Activated naive CD8-positive, alpha-beta T cell treated with anti-CD3 and anti-CD28 coated beads, Interleukin-2, amount 10 ng/mL, durations not matched to agents 7 days and 5 days (primary cell): ENCODE results near the gene MRPL10. TPM values are rescaled to one million over a fixed set of nuclear protein-coding genes. Genes with fewer than 3 reads are reported as not detected.

Experiments used
- ATAC-seq: fragments of 150-1000 bp; cut with Tn5 transposase; one replicate; pipeline ENCODE4 v1.10.0; 2021; ENCODE audit warnings: low read depth, moderate library complexity
- POLR2A ChIA-PET: fragments of 350-600 bp; sonication (Branson Sonifier 250); formaldehyde crosslinking; loops from one replicate; lab custom pipeline; 2021; ENCODE audit warnings: antibody characterized with exemption; lab: Charles Lee
- DNase-seq: peaks from one replicate; pipeline ENCODE4 v3.0.0; 2021
- H3K27ac Mint-ChIP-seq: one replicate; pipeline ENCODE4 v1.8.0; 2022; ENCODE audit warnings: mild to moderate bottlenecking, mixed read lengths
- H3K27me3 Mint-ChIP-seq: one replicate; pipeline ENCODE4 v1.8.0; 2022; ENCODE audit warnings: mild to moderate bottlenecking, moderate library complexity, mixed read lengths
- H3K36me3 Mint-ChIP-seq: one replicate; pipeline ENCODE4 v1.8.0; 2021; ENCODE audit warnings: mild to moderate bottlenecking, mixed read lengths
- H3K4me1 Mint-ChIP-seq: one replicate; pipeline ENCODE4 v1.8.0; 2021; ENCODE audit warnings: mixed read lengths
- H3K4me3 Mint-ChIP-seq: one replicate; pipeline ENCODE4 v1.8.0; 2022; ENCODE audit warnings: mild to moderate bottlenecking, moderate library complexity, mixed read lengths
- H3K9me3 Mint-ChIP-seq: one replicate; pipeline ENCODE4 v1.8.0; 2021; ENCODE audit warnings: mixed read lengths
- total RNA-seq, 2 experiments: library from RNA; stranded (reverse); gene quantifications; one replicate each; pipeline ENCODE4 v1.2.3, GENCODE V29; 2021

Gene MRPL10
- total RNA-seq, 2 experiments from 2014 or later: 49.7 to 50.3 TPM

DNA sequence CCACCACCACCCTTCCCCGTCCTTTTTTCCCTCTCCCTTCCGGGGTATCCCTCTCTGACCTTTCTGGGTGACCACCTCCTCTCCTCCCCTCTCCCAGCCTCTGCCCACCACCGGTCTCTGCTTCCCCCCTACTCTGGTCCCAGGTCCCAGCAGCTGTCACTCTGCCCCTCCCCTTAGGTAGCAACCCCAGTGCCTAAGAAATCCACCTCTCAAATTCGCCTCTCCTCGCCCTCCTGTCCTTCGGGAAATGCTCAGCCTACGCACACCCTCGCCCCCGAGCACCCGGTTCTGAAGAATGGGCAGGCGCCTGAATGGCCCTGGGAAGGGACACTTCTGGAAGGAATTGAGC lies 20.4 kb upstream of the MRPL10 start:
- POLR2A ChIA-PET: interaction anchor here (1.6 kb wide), 1 partner anchor 44 kb away, joined by 6 read pairs; the partner anchor contains the start of gene SP2
- H3K4me3 Mint-ChIP-seq: peak overlapping the region; percentile 8

DNA sequence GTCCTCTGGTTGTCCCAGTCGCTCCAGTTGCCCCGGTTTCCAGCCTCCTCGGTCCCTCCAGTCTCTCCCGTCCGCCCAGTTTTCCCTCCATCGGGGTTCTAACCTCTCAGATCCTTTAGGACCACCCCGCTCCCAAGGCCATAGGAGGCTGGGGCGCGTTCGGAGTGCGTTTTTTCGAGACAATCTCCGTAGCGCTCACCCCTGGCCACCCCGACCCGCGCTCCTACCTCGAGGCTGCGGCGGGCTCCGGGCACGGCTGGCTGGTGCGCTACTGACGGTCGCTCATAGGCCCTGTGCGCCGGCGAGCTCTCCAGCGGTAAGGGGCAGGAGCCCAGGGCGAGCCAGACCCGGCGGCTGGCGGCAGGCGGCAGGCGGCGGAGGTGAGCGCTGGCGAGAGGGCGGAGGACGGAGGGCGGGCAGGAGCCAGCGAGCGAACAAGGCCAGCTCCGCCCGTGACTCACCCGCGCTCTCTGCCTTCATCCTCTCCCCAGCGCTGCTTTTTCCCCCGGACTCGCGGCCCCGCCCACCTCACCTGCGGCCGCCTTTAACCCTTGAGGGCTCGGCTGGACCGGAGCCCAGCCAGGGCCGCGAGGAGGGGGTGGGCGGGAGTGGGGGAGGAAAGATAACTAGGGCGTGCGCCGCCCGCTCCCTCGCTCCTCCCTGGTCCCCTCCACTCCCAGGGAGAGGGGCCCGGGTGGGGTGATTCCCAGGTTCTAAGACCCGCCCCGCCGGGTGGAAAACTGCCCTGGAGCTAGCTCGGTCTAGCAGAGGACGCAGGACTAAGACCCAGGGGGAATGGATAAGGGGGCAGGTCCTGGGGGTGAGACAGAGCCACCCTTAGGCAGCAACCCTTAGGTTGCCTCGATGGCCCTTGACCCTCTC lies 19.6 kb upstream of the MRPL10 start, which contains the start of gene SP6:
TSS of gene SP6 (minus strand) at position 472 of the 882 bp plus-strand sequence. CDS start 2,734 bp downstream, outside the sequence.
- peak; percentile 72 for DNase-seq
- peak; percentile 87 for ATAC-seq
- H3K27ac Mint-ChIP-seq: no peak within 1 kb of the TSS
- no peaks in the 10 kb centered on the region for H3K9me3 Mint-ChIP-seq
- peaks cover 19% of the 10 kb centered on the region for H3K4me1 Mint-ChIP-seq
- POLR2A ChIA-PET: interaction anchor here (0.9 to 2.4 kb wide), 4 partner anchors 33 to 54 kb away, joined by 3 to 10 read pairs (median 5); partner anchors contain the start of gene SP2
- H3K36me3 Mint-ChIP-seq: no peaks in the 10 kb centered on the region
- peak within 1 kb of the TSS; percentile 39 for H3K4me3 Mint-ChIP-seq
- H3K27me3 Mint-ChIP-seq: peaks cover 91% of the 10 kb centered on the region

More for the DNA sequence above, 20.4 kb upstream of the MRPL10 start:
- Mint-ChIP-seq H3K4me1 (peaks cover 19% of the 10 kb centered on the region), H3K27ac (no peak overlapping the region), H3K9me3 (no peaks in the 10 kb centered on the region), H3K27me3 (peaks cover 88% of the 10 kb centered on the region), H3K36me3 (no peaks in the 10 kb centered on the region)
- ATAC-seq (no peak), DNase-seq (no peak)

DNA sequence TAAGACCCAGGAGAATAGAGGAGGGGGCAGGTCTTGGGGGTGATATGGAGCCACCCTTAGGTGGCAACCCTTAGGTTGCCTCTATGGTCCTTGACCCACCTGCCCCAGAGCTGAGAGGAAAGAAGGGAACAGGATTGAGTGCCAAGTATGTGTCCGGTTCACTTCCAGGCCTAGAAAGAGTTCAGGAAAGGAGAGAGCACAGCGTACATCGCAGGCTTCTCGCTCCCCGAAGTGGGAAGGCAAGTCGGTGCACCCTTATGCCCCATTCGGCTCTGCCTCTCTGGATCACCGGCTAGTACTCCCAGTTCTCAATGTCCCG lies 19.0 kb upstream of the MRPL10 start:
- Mint-ChIP-seq H3K36me3 (no peaks in the 10 kb centered on the region), H3K4me3 (peak overlapping the region; percentile 39), H3K4me1 (peaks cover 19% of the 10 kb centered on the region), H3K27me3 (peaks cover 92% of the 10 kb centered on the region), H3K9me3 (no peaks in the 10 kb centered on the region), H3K27ac (no peak overlapping the region)
- POLR2A ChIA-PET: interaction anchor here (0.9 to 2.4 kb wide), 3 partner anchors 33 to 55 kb away, joined by 3 to 10 read pairs (median 4); partner anchors contain the start of gene SP2
- ATAC-seq (no peak), DNase-seq (no peak)

GRCh38 chr17:47848198-47848513 lies 16.8 kb upstream of the MRPL10 start:
- H3K27ac Mint-ChIP-seq: no peak overlapping the region
- POLR2A ChIA-PET: interaction anchor here (2.4 to 2.6 kb wide), 2 partner anchors 47 to 48 kb away, joined by 7 to 10 read pairs; partner anchors contain the start of gene SP2

DNA sequence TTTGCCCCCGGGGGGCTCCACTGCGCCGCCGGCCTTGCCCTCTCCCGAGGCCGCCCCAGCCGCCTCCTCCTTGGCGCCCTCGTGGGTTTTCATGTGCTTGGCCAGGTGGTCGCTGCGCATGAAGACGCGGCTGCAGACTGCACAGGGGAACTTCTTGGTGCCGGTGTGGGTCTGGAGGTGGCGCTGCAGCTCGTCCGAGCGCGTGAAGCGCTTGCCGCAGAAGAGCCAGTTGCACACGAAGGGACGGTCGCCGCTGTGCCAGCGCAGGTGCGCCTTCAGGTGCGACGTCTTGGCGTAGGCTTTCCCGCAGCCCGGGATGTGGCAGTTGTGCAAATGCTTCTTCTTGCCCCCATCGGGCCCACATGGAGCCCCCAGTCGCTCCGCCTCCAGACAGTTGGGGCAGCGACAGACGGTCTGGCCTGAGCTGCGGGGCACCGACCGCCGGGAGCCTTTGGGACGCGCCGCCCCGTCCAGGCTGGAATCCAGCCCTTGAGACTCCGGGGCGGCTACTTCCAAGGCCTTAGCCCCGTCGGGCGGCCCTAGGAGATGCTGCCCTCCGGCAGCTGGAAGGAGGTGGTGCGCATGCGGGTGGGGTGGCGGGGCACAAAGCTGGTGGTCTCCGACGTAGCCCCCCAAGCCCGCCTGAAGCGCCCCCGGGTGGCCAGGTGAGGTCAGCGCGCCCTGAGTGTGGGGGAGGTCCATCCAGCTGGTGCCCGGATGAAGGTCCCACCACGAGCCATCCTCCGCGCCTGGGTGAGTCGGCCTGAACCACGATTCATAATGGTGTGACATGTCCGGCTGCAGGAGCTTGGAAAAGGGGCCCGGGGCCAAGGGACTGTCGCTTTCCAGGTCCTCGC lies 16.2 kb upstream of the MRPL10 start:
- peaks cover 69% of the 10 kb centered on the region for H3K27me3 Mint-ChIP-seq
- ATAC-seq: peak; percentile 16
- H3K9me3 Mint-ChIP-seq: no peaks in the 10 kb centered on the region
- no peak overlapping the region for H3K4me3 Mint-ChIP-seq
- DNase-seq: peak; percentile 53
- no peaks in the 10 kb centered on the region for H3K36me3 Mint-ChIP-seq
- POLR2A ChIA-PET: interaction anchor here (1.2 to 2.6 kb wide), 2 partner anchors 39 to 48 kb away, joined by 3 to 7 read pairs; partner anchors contain the start of gene SP2
- H3K4me1 Mint-ChIP-seq: peaks cover 20% of the 10 kb centered on the region
- H3K27ac Mint-ChIP-seq: no peak overlapping the region

More at GRCh38 chr17:47848198-47848513, 16.8 kb upstream of the MRPL10 start:
- Mint-ChIP-seq H3K4me3 (no peak overlapping the region), H3K36me3 (no peaks in the 10 kb centered on the region), H3K27me3 (peaks cover 75% of the 10 kb centered on the region), H3K9me3 (no peaks in the 10 kb centered on the region), H3K4me1 (peaks cover 17% of the 10 kb centered on the region)
- DNase-seq: no peak
- ATAC-seq: no peak

DNA sequence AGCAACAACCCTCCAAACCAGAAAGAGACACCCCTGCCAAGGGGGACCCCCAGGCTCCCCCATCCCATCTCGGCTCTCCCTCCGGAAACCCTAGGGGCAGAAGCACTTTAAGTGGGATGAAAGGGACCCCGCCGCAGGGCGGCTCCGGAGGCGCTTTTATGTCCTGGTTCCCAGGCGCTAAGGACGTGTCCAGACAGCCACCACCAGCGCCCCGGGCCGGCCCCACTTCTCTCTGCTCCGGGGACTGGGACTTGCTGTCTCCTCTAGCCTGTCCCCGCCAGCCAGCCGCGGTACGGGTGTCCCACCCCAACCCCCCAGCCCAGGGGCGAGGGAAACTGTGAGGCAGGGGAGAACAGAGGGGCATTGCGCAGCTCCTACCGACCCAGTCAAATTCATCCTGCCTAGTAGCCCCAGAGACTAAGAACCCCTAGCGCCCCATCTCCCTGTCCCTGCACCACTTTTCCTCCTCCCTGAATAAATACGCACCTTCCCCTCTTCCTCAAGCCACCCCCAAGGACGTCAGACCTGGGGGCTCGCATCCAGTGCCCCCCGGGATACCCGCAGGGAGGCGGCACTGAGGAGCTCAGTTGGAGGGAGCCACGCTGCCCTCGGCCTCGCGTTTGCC lies 15.5 kb upstream of the MRPL10 start:
- Mint-ChIP-seq H3K27ac (no peak overlapping the region), H3K27me3 (peaks cover 62% of the 10 kb centered on the region), H3K9me3 (no peaks in the 10 kb centered on the region), H3K36me3 (no peaks in the 10 kb centered on the region), H3K4me1 (peaks cover 21% of the 10 kb centered on the region), H3K4me3 (peak overlapping the region; percentile 25)
- ATAC-seq (no peak), DNase-seq (no peak)
- POLR2A ChIA-PET: interaction anchor here (1.2 to 2.6 kb wide), 2 partner anchors 40 to 49 kb away, joined by 3 to 7 read pairs; partner anchors contain the start of gene SP2

- peaks cover 54% of the 10 kb centered on the region for H3K27me3 Mint-ChIP-seq
- no peak overlapping the region for H3K4me3 Mint-ChIP-seq
- ATAC-seq (no peak), DNase-seq (no peak)
- no peak overlapping the region for H3K27ac Mint-ChIP-seq
- POLR2A ChIA-PET: interaction anchor here (2.6 kb wide), 1 partner anchor 50 kb away, joined by 7 read pairs; the partner anchor contains the start of gene SP2
- H3K36me3 Mint-ChIP-seq: peaks cover 2% of the 10 kb centered on the region
- H3K9me3 Mint-ChIP-seq: no peaks in the 10 kb centered on the region
- H3K4me1 Mint-ChIP-seq: peaks cover 28% of the 10 kb centered on the region
These were observed 14.4 kb upstream of the MRPL10 start for GRCh38 chr17:47845716-47846075.

DNA sequence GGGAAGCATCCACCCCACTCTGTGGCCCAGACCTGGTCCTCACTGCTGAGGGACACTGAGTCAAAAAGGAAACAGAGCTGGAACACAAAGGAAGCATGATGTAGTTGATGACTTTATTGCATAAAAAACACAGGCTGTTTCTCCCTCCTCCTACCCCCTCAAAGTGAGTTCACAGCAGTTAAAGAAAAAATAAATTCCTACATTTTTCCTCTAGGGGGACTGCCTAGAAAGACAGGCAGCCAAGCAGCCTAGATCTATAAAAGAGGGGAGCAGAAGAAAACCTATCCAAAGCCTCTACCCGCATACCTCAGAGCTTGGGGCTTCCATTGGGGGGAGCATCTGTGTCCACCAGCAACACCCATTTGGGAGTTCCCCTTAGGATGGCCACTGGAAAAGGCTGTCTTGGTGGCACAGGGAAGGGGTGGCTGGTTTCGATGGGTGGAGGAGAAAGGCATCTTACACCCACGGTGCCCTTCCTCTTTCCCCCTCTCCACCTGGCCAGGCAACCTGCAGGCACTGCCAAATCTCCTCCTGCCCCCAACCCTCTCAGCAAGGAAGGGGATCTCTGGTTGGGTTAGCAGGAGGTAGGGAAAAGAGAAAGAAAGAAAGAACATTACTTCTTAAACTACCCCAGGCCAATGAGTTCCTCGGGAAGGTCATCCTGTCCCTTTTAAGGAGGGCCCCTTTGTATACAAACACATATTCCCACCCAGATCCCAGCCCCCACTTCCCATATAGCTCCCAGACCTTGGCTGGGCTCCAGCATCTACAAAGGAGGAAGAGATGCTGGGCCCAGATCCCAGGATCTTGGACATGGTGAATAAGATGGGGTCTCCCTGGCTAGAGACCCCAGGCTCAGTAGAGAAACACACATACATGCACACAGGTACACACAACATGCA lies 13.7 kb upstream of the MRPL10 start:
- peaks cover 2% of the 10 kb centered on the region for H3K36me3 Mint-ChIP-seq
- peaks cover 47% of the 10 kb centered on the region for H3K27me3 Mint-ChIP-seq
- DNase-seq (no peak), ATAC-seq (no peak)
- no peaks in the 10 kb centered on the region for H3K9me3 Mint-ChIP-seq
- no peak overlapping the region for H3K4me3 Mint-ChIP-seq
- peaks cover 30% of the 10 kb centered on the region for H3K4me1 Mint-ChIP-seq
- no peak overlapping the region for H3K27ac Mint-ChIP-seq
- POLR2A ChIA-PET: interaction anchor here (1.0 to 2.6 kb wide), 2 partner anchors 51 kb away, joined by 4 to 7 read pairs; partner anchors contain the start of gene SP2

DNA sequence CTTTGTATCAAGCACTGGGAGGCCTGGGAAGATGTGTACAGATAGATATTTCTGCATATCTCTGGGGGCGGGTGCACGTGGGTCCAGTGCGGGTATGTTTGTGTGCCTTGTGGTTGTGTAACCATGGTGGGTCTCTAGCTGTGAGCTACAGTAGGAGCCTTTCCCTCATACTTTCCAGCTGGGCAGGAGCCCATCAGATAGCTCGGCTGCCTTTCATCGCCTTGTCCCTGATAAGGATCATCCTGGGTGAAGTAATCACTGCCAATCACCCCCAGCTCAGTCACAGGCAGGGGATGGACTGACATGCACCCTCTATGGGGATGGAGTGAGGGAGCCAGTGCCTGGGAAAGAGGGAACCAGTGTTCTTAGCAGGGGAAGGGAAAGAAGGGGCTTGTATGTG lies 12.9 kb upstream of the MRPL10 start:
- Mint-ChIP-seq H3K36me3 (peaks cover 2% of the 10 kb centered on the region), H3K9me3 (no peaks in the 10 kb centered on the region), H3K27ac (no peak overlapping the region), H3K4me1 (peaks cover 28% of the 10 kb centered on the region), H3K27me3 (peaks cover 39% of the 10 kb centered on the region), H3K4me3 (no peak overlapping the region)
- ATAC-seq (no peak), DNase-seq (no peak)
- POLR2A ChIA-PET: no interaction called here

- POLR2A ChIA-PET: interaction anchor here (0.6 to 1.6 kb wide), 4 partner anchors 12 to 52 kb away, joined by 3 to 6 read pairs (median 4); partner anchors contain the start of genes LRRC46 and MRPL10
- H3K4me1 Mint-ChIP-seq: peaks cover 25% of the 10 kb centered on the region
- peaks cover 30% of the 10 kb centered on the region for H3K27me3 Mint-ChIP-seq
- H3K36me3 Mint-ChIP-seq: peaks cover 2% of the 10 kb centered on the region
- no peak for ATAC-seq
- H3K27ac Mint-ChIP-seq: no peak overlapping the region
- no peaks in the 10 kb centered on the region for H3K9me3 Mint-ChIP-seq
- H3K4me3 Mint-ChIP-seq: no peak overlapping the region
- DNase-seq: no peak
These were observed 12.0 kb upstream of the MRPL10 start for GRCh38 chr17:47843391-47843730.

- Mint-ChIP-seq H3K27ac (peak overlapping the region; percentile 95), H3K36me3 (peaks cover 2% of the 10 kb centered on the region), H3K4me3 (peak overlapping the region; percentile 100), H3K9me3 (no peaks in the 10 kb centered on the region), H3K27me3 (peaks cover 18% of the 10 kb centered on the region), H3K4me1 (peaks cover 25% of the 10 kb centered on the region)
- DNase-seq: no peak
- POLR2A ChIA-PET: interaction anchor here (0.9 to 3.3 kb wide), 7 partner anchors 10 to 176 kb away, joined by 3 to 31 read pairs (median 6); partner anchors contain the start of genes CDK5RAP3, LRRC46, MRPL10 and SP2
- ATAC-seq: no peak
These were observed 10.3 kb upstream of the MRPL10 start for GRCh38 chr17:47841488-47842291.
